H1 (cell line): ENCODE data around the gene PPP1R13B. TPM values are rescaled to one million over a fixed set of nuclear protein-coding genes. Genes with fewer than 3 reads are reported as not detected.
"Not testable (repeated sequence)": the region's sequence is repeated elsewhere in the genome, so short reads cannot be mapped to it uniquely, and the experiment has no call there.

Source experiments
- CTCF ChIA-PET: fragments of 300-600 bp; sonication (Branson Sonifier 250); formaldehyde crosslinking; loops from one replicate; lab custom pipeline; 2021; ENCODE audit not compliant: partially characterized antibody; lab: Charles Lee
- POLR2A ChIA-PET: fragments of 300-600 bp; sonication (Branson Sonifier 250); formaldehyde crosslinking; loops from one replicate; lab custom pipeline; 2021; ENCODE audit warnings: inconsistent platforms; ENCODE audit not compliant: partially characterized antibody; lab: Charles Lee
- DNase-seq, 2 experiments: peaks; one replicate each; pipeline versions ENCODE4 v3.0.0 to v3.0.0-alpha.2; 2010 to 2022; ENCODE audit warnings: low spot score in 2 of 2, low read depth in 1 of 2, mixed read lengths in 1 of 2
- FAIRE-seq: peaks from 2 replicates; lab custom pipeline; 2011; peaks lifted over from hg19 to GRCh38; lab: Jason Lieb, UNC
- H2AFZ ChIP-seq: 2 replicates; pipeline ENCODE4 v1.8.1; 2012; ENCODE audit warnings: low read length, inconsistent platforms
- H2AK5ac ChIP-seq: 2 replicates; pipeline ENCODE4 v1.6.1; 2013; ENCODE audit warnings: low read depth, low read length
- H2BK120ac ChIP-seq: replicated peaks from 2 replicates; pipeline ENCODE3; 2013; ENCODE audit warnings: low read depth, low read length, inconsistent platforms
- H2BK12ac ChIP-seq: 2 replicates; pipeline ENCODE4 v1.6.1; 2013; ENCODE audit warnings: low read depth, low read length
- H2BK15ac ChIP-seq: 2 replicates; pipeline ENCODE4 v1.6.1; 2013; ENCODE audit warnings: low read length
- H2BK20ac ChIP-seq: 2 replicates; pipeline ENCODE4 v1.6.1; 2013; ENCODE audit warnings: low read length
- H2BK5ac ChIP-seq: 2 replicates; pipeline ENCODE4 v1.6.1; 2013; ENCODE audit warnings: low read depth, low read length
- H3K14ac ChIP-seq: 2 replicates; pipeline ENCODE4 v1.6.1; 2013; ENCODE audit warnings: inconsistent platforms; ENCODE audit not compliant: insufficient read length
- H3K18ac ChIP-seq: 2 replicates; pipeline ENCODE4 v1.6.1; 2013; ENCODE audit warnings: low read length; ENCODE audit errors: extremely low read depth
- H3K23ac ChIP-seq: 2 replicates; pipeline ENCODE4 v1.6.1; 2013; ENCODE audit warnings: inconsistent platforms; ENCODE audit not compliant: insufficient read length
- H3K23me2 ChIP-seq: 2 replicates; pipeline ENCODE4 v1.6.1; 2013; ENCODE audit warnings: low read depth, low read length
- H3K27ac ChIP-seq: 2 replicates; pipeline ENCODE4 v1.6.1; 2011; ENCODE audit warnings: low read depth, low read length, inconsistent platforms
- H3K27me3 ChIP-seq, 4 experiments: replicated peaks in 1 of 4; 1 replicate in 1 of 4; 2 replicates in 3 of 4; pipeline versions ENCODE4 v1.6.1 to v1.8.1; 2011 to 2013; ENCODE audit warnings: low read length in 3 of 4, mild to moderate bottlenecking in 3 of 4, inconsistent platforms in 2 of 4, mixed read lengths in 2 of 4, moderate library complexity in 1 of 4; ENCODE audit not compliant: control insufficient read depth in 3 of 4, insufficient read depth in 3 of 4; ENCODE audit errors: extremely low read depth in 1 of 4
- H3K36me3 ChIP-seq, 4 experiments: 2 replicates each; pipeline versions ENCODE4 v1.6.1 to v1.8.1; 2011 to 2013; ENCODE audit warnings: mild to moderate bottlenecking in 4 of 4, low read length in 3 of 4, moderate library complexity in 2 of 4, control low read depth in 1 of 4, inconsistent platforms in 1 of 4; ENCODE audit not compliant: insufficient read depth in 4 of 4, control insufficient read depth in 2 of 4
- H3K4ac ChIP-seq: replicated peaks from 2 replicates; pipeline ENCODE3; 2013; ENCODE audit warnings: low read length, low read depth, mixed read lengths, inconsistent platforms; ENCODE audit not compliant: insufficient read length
- H3K4me1 ChIP-seq, 4 experiments: replicated peaks in 1 of 4; 1 replicate in 1 of 4; 2 replicates in 3 of 4; pipeline versions ENCODE4 v1.6.1 to v1.8.1; 2011 to 2013; ENCODE audit warnings: low read length in 3 of 4, inconsistent platforms in 2 of 4, mixed read lengths in 1 of 4; ENCODE audit not compliant: insufficient read depth in 4 of 4, control insufficient read depth in 3 of 4
- H3K4me2 ChIP-seq, 2 experiments: 2 replicates each; pipeline versions ENCODE4 v1.6.1 to v1.8.1; 2011 to 2013; ENCODE audit warnings: low read depth in 2 of 2, low read length in 2 of 2, control low read depth in 1 of 2, inconsistent platforms in 1 of 2, mild to moderate bottlenecking in 1 of 2; ENCODE audit not compliant: insufficient read depth in 1 of 2
- H3K4me3 ChIP-seq, 4 experiments: fragments of 200-600, 300-600 bp in 1 of 4; sonication (generic), shearing (Covaris generic), sonication (Bioruptor Twin) in 1 of 4; 2 replicates each; pipeline versions ENCODE4 v1.5.1 to v1.8.1; 2011 to 2016; ENCODE audit warnings: low read length in 4 of 4, low read depth in 3 of 4, control low read depth in 2 of 4, inconsistent platforms in 2 of 4, mild to moderate bottlenecking in 2 of 4, mixed read lengths in 1 of 4, moderate library complexity in 1 of 4; ENCODE audit not compliant: insufficient read depth in 2 of 4; ENCODE audit errors: extremely low read depth in 1 of 4
- H3K56ac ChIP-seq: replicated peaks from 2 replicates; pipeline ENCODE3; 2013; ENCODE audit warnings: low read depth, mild to moderate bottlenecking, mixed read lengths, low read length, inconsistent platforms; ENCODE audit not compliant: insufficient read length
- H3K79me1 ChIP-seq: 2 replicates; pipeline ENCODE4 v1.6.1; 2013; ENCODE audit warnings: low read depth, low read length, control low read depth
- H3K79me2 ChIP-seq, 2 experiments: 2 replicates each; pipeline versions ENCODE4 v1.6.1 to v1.8.1; 2012 to 2013; ENCODE audit warnings: low read length in 2 of 2, mild to moderate bottlenecking in 2 of 2, inconsistent platforms in 1 of 2; ENCODE audit not compliant: insufficient read depth in 2 of 2, control insufficient read depth in 1 of 2
- H3K9ac ChIP-seq, 4 experiments: replicated peaks in 1 of 4; 1 replicate in 1 of 4; 2 replicates in 3 of 4; pipeline versions ENCODE4 v1.6.1 to v1.8.1; 2011 to 2013; ENCODE audit warnings: low read depth in 3 of 4, low read length in 3 of 4, control low read depth in 2 of 4, mild to moderate bottlenecking in 2 of 4, moderate library complexity in 2 of 4, inconsistent platforms in 1 of 4; ENCODE audit errors: extremely low read depth in 1 of 4
- H3K9me3 ChIP-seq, 2 experiments: 2 replicates each; pipeline versions ENCODE4 v1.6.1 to v1.8.1; 2012 to 2013; ENCODE audit warnings: mild to moderate bottlenecking in 2 of 2, moderate library complexity in 2 of 2, control low read depth in 1 of 2, inconsistent platforms in 1 of 2, low read depth in 1 of 2, low read length in 1 of 2, mixed read lengths in 1 of 2; ENCODE audit not compliant: insufficient read depth in 2 of 2
- H4K20me1 ChIP-seq, 2 experiments: replicated peaks in 1 of 2; 2 replicates each; pipeline versions ENCODE3 to v1.8.1; 2011 to 2013; ENCODE audit warnings: inconsistent platforms in 2 of 2, low read length in 2 of 2, mild to moderate bottlenecking in 1 of 2; ENCODE audit not compliant: insufficient read depth in 2 of 2, control insufficient read depth in 1 of 2
- H4K5ac ChIP-seq: 2 replicates; pipeline ENCODE4 v1.6.1; 2013; ENCODE audit warnings: low read length, low read depth, mixed read lengths, inconsistent platforms; ENCODE audit not compliant: insufficient read length
- H4K8ac ChIP-seq: 2 replicates; pipeline ENCODE4 v1.8.0; 2013; ENCODE audit warnings: mild to moderate bottlenecking, moderate library complexity, low read length, inconsistent platforms; ENCODE audit not compliant: insufficient read depth; ENCODE audit errors: extremely low read depth
- H4K91ac ChIP-seq: replicated peaks from 2 replicates; pipeline ENCODE3; 2013; ENCODE audit warnings: low read length, mixed read lengths, inconsistent platforms; ENCODE audit not compliant: insufficient read length
- RAD21 ChIP-seq, 2 experiments: IDR thresholded peaks in 1 of 2; conservative IDR thresholded peaks in 1 of 2; 2 replicates each; pipeline ENCODE4 v1.6.1; 2011; ENCODE audit warnings: low read depth in 2 of 2, low read length in 2 of 2, improper control_type of control experiment in 1 of 2, inconsistent platforms in 1 of 2, mild to moderate bottlenecking in 1 of 2, moderate library complexity in 1 of 2
- polyA plus RNA-seq, 7 experiments: library from polyadenylated mRNA; depleted of rRNA in 3 of 7; stranded (reverse) in 5 of 7; unstranded in 2 of 7; fragments of >200 nt in 5 of 7; fragments of 200-250 nt in 2 of 7; gene quantifications; 1 replicate in 5 of 7; 2 replicates in 1 of 7; 4 replicates in 1 of 7; pipeline versions ENCODE4 v1.2.1 to v1.2.3, GENCODE V29; 2011 to 2013; ENCODE audit warnings: missing spikeins in 2 of 7, mixed read lengths in 2 of 7
- total RNA-seq: library from RNA; stranded (reverse); fragmentation: NEBNext Ultra II Directional; extraction: Animal tissue kit (Norgen Biotek cat#: 25700); gene quantifications from 2 replicates; pipeline ENCODE4 v1.2.1, GENCODE V29; 2021
- TF ChIP-seq, protein P1 (sequence below), 3 experiments: IDR thresholded peaks; 1 replicate in 2 of 3; 2 replicates in 1 of 3; pipeline versions ENCODE4 v1.5.1 to v1.6.1; 2011; ENCODE audit warnings: low read length in 3 of 3, mild to moderate bottlenecking in 3 of 3, inconsistent platforms in 2 of 3, low read depth in 1 of 3, moderate library complexity in 1 of 3; ENCODE audit not compliant: insufficient read depth in 1 of 3; ENCODE audit errors: control extremely low read depth in 1 of 3

The PPP1R13B gene
- total and polyA plus RNA-seq, 2 of the 8 experiments (the other 6 are each of a cell fraction or from before 2014, with no cell fraction given) = 2.6 to 8.9 TPM

GRCh38 chr14:103793192-103793591 is 54.2 kb downstream of the PPP1R13B start:
- H3K79me1 ChIP-seq, H3K36me3 ChIP-seq, H3K14ac ChIP-seq, H3K9me3 ChIP-seq, H3K4ac ChIP-seq, H2BK5ac ChIP-seq, H3K23ac ChIP-seq, H4K20me1 ChIP-seq, DNase-seq, H4K91ac ChIP-seq, H3K23me2 ChIP-seq, H3K4me3 ChIP-seq, H4K5ac ChIP-seq, H3K4me2 ChIP-seq, H4K8ac ChIP-seq, H2BK20ac ChIP-seq, H3K27me3 ChIP-seq, POLR2A ChIA-PET, H3K56ac ChIP-seq, FAIRE-seq, H3K4me1 ChIP-seq, H3K18ac ChIP-seq, H2AFZ ChIP-seq, H2BK12ac ChIP-seq, H3K79me2 ChIP-seq, H2BK120ac ChIP-seq, H3K9ac ChIP-seq, H3K27ac ChIP-seq, H2BK15ac ChIP-seq, H2AK5ac ChIP-seq: not testable (repeated sequence)
- CTCF ChIA-PET = interaction anchor here (0.8 to 2.0 kb wide), 8 partner anchors 10 to 188 kb away, joined by 3 to 6 read pairs (median 3); no protein-coding TSS in a partner anchor
- TF ChIP-seq, protein P1, sequence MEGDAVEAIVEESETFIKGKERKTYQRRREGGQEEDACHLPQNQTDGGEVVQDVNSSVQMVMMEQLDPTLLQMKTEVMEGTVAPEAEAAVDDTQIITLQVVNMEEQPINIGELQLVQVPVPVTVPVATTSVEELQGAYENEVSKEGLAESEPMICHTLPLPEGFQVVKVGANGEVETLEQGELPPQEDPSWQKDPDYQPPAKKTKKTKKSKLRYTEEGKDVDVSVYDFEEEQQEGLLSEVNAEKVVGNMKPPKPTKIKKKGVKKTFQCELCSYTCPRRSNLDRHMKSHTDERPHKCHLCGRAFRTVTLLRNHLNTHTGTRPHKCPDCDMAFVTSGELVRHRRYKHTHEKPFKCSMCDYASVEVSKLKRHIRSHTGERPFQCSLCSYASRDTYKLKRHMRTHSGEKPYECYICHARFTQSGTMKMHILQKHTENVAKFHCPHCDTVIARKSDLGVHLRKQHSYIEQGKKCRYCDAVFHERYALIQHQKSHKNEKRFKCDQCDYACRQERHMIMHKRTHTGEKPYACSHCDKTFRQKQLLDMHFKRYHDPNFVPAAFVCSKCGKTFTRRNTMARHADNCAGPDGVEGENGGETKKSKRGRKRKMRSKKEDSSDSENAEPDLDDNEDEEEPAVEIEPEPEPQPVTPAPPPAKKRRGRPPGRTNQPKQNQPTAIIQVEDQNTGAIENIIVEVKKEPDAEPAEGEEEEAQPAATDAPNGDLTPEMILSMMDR (IDR thresholded peaks at IDR 0.05; ENCODE audit: control extremely low read depth in 1 of 3, insufficient read depth in 1 of 3, low read depth in 1 of 3, low read length in 3 of 3) = peak; percentile 10 to 29 (median 10); a peak in 3 of 4 replicates
- peak; percentile 8 to 23; a peak in 3 of 4 replicates for TF ChIP-seq RAD21 (IDR thresholded peaks at IDR 0.05 in 1 of 2, conservative IDR thresholded peaks at IDR 0.05 in 1 of 2; ENCODE audit: low read depth in 2 of 2, low read length in 2 of 2)
